NB4 (cell line): ENCODE measurements around the gene HDAC7.

Experiments
- CTCF ChIP-seq: IDR thresholded peaks from one replicate; pipeline ENCODE4 v1.5.1; 2012; ENCODE audit warnings: low read depth, low read length
- MAX ChIP-seq: IDR thresholded peaks from 2 replicates; pipeline ENCODE4 v1.6.1; 2011; ENCODE audit warnings: low read depth, low read length
- MYC ChIP-seq: IDR thresholded peaks from 2 replicates; pipeline ENCODE4 v1.6.1; 2011; ENCODE audit warnings: low read depth, low read length
- POLR2A ChIP-seq: IDR thresholded peaks from 2 replicates; pipeline ENCODE4 v1.6.1; 2011; ENCODE audit warnings: mild to moderate bottlenecking; ENCODE audit not compliant: insufficient read length; ENCODE audit errors: extremely low read depth

- no peak for TF ChIP-seq CTCF
- TF ChIP-seq POLR2A: no peak
- TF ChIP-seq MYC: no peak
- no peak for TF ChIP-seq MAX
Measured at GRCh38 chr12:47833591-47834012, 13.9 kb upstream of the HDAC7 start.
